ENCODE measurements around the gene SNAP29. TPM values are rescaled to one million over a fixed set of nuclear protein-coding genes. Genes with fewer than 3 reads are reported as not detected.
A peak's percentile ranks its signal among the peaks of the same experiment; 100 is the strongest.

SNAP29 gene
- total and polyA plus RNA-seq, 9 of the 15 experiments (the other 6 are each of a cell fraction or from before 2014, with no cell fraction given): 19.5 to 250 (median 75.9) TPM

DNA sequence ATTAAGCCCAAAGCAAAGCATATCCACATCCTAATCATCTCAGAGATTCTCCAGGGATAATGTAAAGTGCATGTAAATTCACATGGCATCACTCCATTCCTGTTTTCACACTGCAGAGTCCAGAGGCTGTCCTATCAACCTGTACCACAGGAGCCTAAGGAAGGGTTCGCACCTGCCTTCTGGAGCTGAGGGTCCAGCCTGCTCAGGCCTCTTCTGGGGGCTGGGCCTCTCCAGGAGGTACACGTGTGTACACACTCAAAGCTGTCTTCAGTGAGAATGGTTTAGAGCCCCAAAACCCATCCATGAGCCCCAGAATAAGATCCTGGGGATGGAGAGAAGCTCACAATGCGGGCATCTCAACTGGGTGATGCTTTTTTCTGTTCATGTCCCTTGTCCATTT is 24.1 kb upstream of the SNAP29 start:
- Histone ChIP-seq H3K9me1 (ENCODE audit: control insufficient read depth, insufficient read depth, low read length) (no peaks in the 10 kb centered on the region), H3K36me3 (ENCODE audit: control insufficient read depth, insufficient read depth, low read length) (peaks cover 46% of the 10 kb centered on the region), H2AFZ (ENCODE audit: low read depth, low read length) (no peak overlapping the region), H3K9me3 (replicated peaks; ENCODE audit: control insufficient read depth, insufficient read depth, low read depth, low read length) (no peaks in the 10 kb centered on the region), H4K20me1 (replicated peaks; ENCODE audit: control insufficient read depth, insufficient read depth, low read length) (peaks cover 3% of the 10 kb centered on the region; the same call in 1 of the 2 replicates), H3K27me3 (ENCODE audit: control insufficient read depth in 2 of 2, insufficient read depth in 2 of 2, low read length in 2 of 2) (no peaks in the 10 kb centered on the region), H3K79me2 (ENCODE audit: control insufficient read depth, insufficient read depth, low read length) (peaks cover 23% of the 10 kb centered on the region), H3K9ac (ENCODE audit: insufficient read depth in 1 of 2, low read depth in 2 of 2, low read length in 2 of 2) (no peak overlapping the region), H3K4me1 (replicated peaks in 1 of 2; ENCODE audit: control insufficient read depth in 2 of 2, insufficient read depth in 2 of 2, low read length in 2 of 2) (peaks cover 0 to 3% of the 10 kb centered on the region in 2 experiments; a peak in 1 of 5 replicates), H3K27ac (ENCODE audit: extremely low read depth, low read depth, low read length) (no peak overlapping the region), H3K4me2 (ENCODE audit: insufficient read depth, low read length) (no peak overlapping the region), H3K4me3 (no peak overlapping the region)
- ATAC-seq: no peak
- ChIA-PET POLR2A (interaction anchor here (0.6 to 9.2 kb wide), 18 partner anchors 9 to 1014 kb away, joined by 3 to 93 read pairs (median 4); partner anchors contain the start of gene DGCR6L), CTCF (ENCODE audit: low intra/inter-chr PET ratio) (interaction anchor here (0.7 kb wide), 1 partner anchor 93 kb away, joined by 4 read pairs; no protein-coding TSS in a partner anchor)
- no peak for FAIRE-seq
- intact Hi-C loops (cut with micrococcal nuclease): no loop called here
- in situ Hi-C loops (cut with MboI): no loop called here
- peak in 3 of 4 experiments; percentile 19 to 43 (median 43) for DNase-seq (ENCODE audit: extremely low read depth in 1 of 4, low spot score in 3 of 4)
- no TSS peak for BruUV-seq (replicated peaks)
- WGBS (ENCODE audit: insufficient coverage, low coverage, missing lambda C conversion rate): 84% methylated on average over 3 of the region's 3 CpGs
- no peak for TF ChIP-seq MCM3 (IDR thresholded peaks at IDR 0.05)
- no peak for TF ChIP-seq RBM25 (IDR thresholded peaks at IDR 0.05; ENCODE audit: low read depth, low read length, severe bottlenecking)
- TF ChIP-seq MAFG (tag; conservative IDR thresholded peaks at IDR 0.05): no peak
- no peak for TF ChIP-seq NFE2L1 (tag; IDR thresholded peaks at IDR 0.05; ENCODE audit: borderline replicate concordance, low read depth)
- TF ChIP-seq POU5F1 (IDR thresholded peaks at IDR 0.05; ENCODE audit: borderline replicate concordance, low read depth, low read length, partially characterized antibody): peak; percentile 47
- TF ChIP-seq, protein P1, sequence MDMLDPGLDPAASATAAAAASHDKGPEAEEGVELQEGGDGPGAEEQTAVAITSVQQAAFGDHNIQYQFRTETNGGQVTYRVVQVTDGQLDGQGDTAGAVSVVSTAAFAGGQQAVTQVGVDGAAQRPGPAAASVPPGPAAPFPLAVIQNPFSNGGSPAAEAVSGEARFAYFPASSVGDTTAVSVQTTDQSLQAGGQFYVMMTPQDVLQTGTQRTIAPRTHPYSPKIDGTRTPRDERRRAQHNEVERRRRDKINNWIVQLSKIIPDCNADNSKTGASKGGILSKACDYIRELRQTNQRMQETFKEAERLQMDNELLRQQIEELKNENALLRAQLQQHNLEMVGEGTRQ (CRISPR knock-in tag; IDR thresholded peaks at IDR 0.05): peak; percentile 27; the same call in 1 of the 2 replicates
- TF ChIP-seq, protein P2, sequence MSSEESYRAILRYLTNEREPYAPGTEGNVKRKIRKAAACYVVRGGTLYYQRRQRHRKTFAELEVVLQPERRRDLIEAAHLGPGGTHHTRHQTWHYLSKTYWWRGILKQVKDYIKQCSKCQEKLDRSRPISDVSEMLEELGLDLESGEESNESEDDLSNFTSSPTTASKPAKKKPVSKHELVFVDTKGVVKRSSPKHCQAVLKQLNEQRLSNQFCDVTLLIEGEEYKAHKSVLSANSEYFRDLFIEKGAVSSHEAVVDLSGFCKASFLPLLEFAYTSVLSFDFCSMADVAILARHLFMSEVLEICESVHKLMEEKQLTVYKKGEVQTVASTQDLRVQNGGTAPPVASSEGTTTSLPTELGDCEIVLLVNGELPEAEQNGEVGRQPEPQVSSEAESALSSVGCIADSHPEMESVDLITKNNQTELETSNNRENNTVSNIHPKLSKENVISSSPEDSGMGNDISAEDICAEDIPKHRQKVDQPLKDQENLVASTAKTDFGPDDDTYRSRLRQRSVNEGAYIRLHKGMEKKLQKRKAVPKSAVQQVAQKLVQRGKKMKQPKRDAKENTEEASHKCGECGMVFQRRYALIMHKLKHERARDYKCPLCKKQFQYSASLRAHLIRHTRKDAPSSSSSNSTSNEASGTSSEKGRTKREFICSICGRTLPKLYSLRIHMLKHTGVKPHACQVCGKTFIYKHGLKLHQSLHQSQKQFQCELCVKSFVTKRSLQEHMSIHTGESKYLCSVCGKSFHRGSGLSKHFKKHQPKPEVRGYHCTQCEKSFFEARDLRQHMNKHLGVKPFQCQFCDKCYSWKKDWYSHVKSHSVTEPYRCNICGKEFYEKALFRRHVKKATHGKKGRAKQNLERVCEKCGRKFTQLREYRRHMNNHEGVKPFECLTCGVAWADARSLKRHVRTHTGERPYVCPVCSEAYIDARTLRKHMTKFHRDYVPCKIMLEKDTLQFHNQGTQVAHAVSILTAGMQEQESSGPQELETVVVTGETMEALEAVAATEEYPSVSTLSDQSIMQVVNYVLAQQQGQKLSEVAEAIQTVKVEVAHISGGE (CRISPR knock-in tag; IDR thresholded peaks at IDR 0.05): no peak
- TF ChIP-seq CEBPG (CRISPR knock-in tag; IDR thresholded peaks at IDR 0.05): no peak
- TF ChIP-seq CEBPG (tag; conservative IDR thresholded peaks at IDR 0.05 in 1 of 2, IDR thresholded peaks at IDR 0.05 in 1 of 2): no peak
- no peak for TF ChIP-seq MYBL2 (IDR thresholded peaks at IDR 0.05; ENCODE audit: low read depth)
- TF ChIP-seq MYBL2 (CRISPR knock-in tag; IDR thresholded peaks at IDR 0.05; ENCODE audit: borderline replicate concordance): peak; percentile 79; the same call in 1 of the 2 replicates
- TF ChIP-seq HOXB6 (CRISPR knock-in tag; IDR thresholded peaks at IDR 0.05; ENCODE audit: borderline replicate concordance): 0 out of 2 replicates have a peak, but pooled peaks have one; percentile 51
- TF ChIP-seq SIN3A (IDR thresholded peaks at IDR 0.05; ENCODE audit: borderline replicate concordance in 2 of 2, control insufficient read depth in 1 of 2, low read depth in 2 of 2, low read length in 2 of 2): no peak
- 0 out of 2 replicates have a peak, but pooled peaks have one; percentile 64 for TF ChIP-seq IRF2 (CRISPR knock-in tag; IDR thresholded peaks at IDR 0.05)
- TF ChIP-seq KDM5B (IDR thresholded peaks at IDR 0.05; ENCODE audit: insufficient replicate concordance, low read depth, low read length): no peak
